ENCODE results near the gene FRAT2.
"Not testable (repeated sequence)": the region's sequence is repeated elsewhere in the genome, so short reads cannot be mapped to it uniquely, and the experiment has no call there.

FRAT2 gene

GRCh38 chr10:97292097-97292861 is 42.2 kb downstream of the FRAT2 start, which contains the start of gene ARHGAP19:
Gene ARHGAP19, minus strand, starts transcription at chr10:97292637. Its CDS starts 10 bp downstream, at chr10:97292627.
- in situ Hi-C loops (cut with HindIII; ENCODE audit: low sequenced_read_pairs) = no loop called here

GRCh38 chr10:97291357-97292096 is 43.0 kb downstream of the FRAT2 start:
- in situ Hi-C loops (cut with HindIII; ENCODE audit: low sequenced_read_pairs) = no loop called here

- in situ Hi-C loops (cut with HindIII; ENCODE audit: low sequenced_read_pairs) = not testable (repeated sequence)
These were observed 43.8 kb downstream of the FRAT2 start for GRCh38 chr10:97290576-97291356.

GRCh38 chr10:97290076-97290475 is 44.5 kb downstream of the FRAT2 start:
- in situ Hi-C loops (cut with HindIII; ENCODE audit: low sequenced_read_pairs) = not testable (repeated sequence)
